ENCODE measurements around the gene FMOD.

The FMOD gene

DNA sequence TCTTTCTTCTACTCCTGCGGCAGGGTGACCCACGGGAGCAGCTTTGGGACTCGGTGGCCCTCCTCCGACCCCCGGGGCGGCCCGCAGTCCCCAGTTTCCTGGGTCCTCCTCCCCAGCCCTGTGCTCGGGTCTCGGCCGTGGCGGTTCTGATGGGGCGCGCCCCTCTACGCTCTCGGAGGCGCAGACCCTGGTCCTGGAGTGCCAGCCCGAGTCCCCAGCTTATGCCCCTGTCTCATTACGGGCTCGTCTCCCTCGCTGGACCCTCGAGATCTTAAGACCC is 45.2 kb downstream of the FMOD start:
- Histone ChIP-seq H3K27me3 (ENCODE audit: insufficient read depth, low read depth) (no peaks in the 10 kb centered on the region), H3K9ac (peak overlapping the region; percentile 87), H3K79me2 (ENCODE audit: insufficient read depth, low read depth) (peaks cover 67% of the 10 kb centered on the region), H3K4me2 (peak overlapping the region; percentile 100), H3K4me3 (IDR thresholded peaks at IDR 0.05; ENCODE audit: insufficient read depth, low read depth, low read length) (no peak overlapping the region), H3K4me1 (ENCODE audit: low read depth, poor library complexity, severe bottlenecking) (peaks cover 78% of the 10 kb centered on the region), H4K20me1 (ENCODE audit: insufficient read depth) (peaks cover 41% of the 10 kb centered on the region), H3K27ac (peak overlapping the region; percentile 60), H2AFZ (ENCODE audit: low read depth) (no peak overlapping the region), H3K36me3 (ENCODE audit: insufficient read depth) (peaks cover 30% of the 10 kb centered on the region; the same call in 1 of the 2 replicates)
- TF ChIP-seq, protein P1, sequence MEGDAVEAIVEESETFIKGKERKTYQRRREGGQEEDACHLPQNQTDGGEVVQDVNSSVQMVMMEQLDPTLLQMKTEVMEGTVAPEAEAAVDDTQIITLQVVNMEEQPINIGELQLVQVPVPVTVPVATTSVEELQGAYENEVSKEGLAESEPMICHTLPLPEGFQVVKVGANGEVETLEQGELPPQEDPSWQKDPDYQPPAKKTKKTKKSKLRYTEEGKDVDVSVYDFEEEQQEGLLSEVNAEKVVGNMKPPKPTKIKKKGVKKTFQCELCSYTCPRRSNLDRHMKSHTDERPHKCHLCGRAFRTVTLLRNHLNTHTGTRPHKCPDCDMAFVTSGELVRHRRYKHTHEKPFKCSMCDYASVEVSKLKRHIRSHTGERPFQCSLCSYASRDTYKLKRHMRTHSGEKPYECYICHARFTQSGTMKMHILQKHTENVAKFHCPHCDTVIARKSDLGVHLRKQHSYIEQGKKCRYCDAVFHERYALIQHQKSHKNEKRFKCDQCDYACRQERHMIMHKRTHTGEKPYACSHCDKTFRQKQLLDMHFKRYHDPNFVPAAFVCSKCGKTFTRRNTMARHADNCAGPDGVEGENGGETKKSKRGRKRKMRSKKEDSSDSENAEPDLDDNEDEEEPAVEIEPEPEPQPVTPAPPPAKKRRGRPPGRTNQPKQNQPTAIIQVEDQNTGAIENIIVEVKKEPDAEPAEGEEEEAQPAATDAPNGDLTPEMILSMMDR (conservative IDR thresholded peaks at IDR 0.05; ENCODE audit: low read depth, low read length), result no peak

DNA sequence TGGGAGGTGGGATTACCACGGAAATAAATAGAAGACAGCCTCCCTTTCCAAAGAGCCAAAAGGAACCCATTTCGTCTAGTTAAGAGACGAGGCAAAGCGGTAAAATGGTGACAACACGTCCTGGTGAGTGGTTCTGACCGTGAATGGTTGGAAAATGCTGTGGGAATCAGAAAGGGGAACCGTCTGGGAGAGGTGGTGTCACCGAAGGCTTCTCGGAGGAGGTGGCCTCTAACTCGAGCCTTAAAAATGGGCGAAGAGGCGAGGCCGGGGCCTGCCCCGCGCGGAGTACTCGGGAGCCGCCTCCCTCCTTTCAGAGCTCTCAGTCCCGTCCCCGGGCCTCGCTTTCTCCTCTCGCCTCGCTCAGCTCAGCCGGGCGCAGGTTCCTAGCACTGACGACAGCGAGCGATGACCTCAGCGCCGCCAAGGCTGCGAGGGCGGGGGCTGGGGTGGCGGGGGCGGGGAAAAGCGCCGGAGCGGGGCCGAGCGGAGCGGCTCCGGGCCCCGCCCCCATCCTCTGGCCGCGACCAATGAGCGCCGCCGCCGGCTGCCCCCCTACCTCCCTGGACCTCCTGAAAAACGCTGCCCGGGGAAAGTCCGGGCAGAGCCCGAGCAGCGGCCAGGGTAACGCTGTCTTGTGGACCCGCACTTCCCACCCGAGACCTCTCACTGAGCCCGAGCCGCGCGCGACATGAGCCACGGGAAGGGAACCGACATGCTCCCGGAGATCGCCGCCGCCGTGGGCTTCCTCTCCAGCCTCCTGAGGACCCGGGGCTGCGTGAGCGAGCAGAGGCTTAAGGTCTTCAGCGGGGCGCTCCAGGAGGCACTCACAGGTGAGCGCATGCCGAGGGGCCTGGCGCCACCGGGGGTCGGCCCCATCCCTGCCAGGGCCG is 45.8 kb downstream of the FMOD start, which contains the start of gene BTG2:
Gene BTG2, plus strand, starts transcription at position 601 of the 890 bp plus-strand sequence. Its CDS starts 88 bp downstream, at position 689.
- Histone ChIP-seq H3K4me3 (IDR thresholded peaks at IDR 0.05; ENCODE audit: insufficient read depth, low read depth, low read length) (peak within 1 kb of the TSS; percentile 53), H4K20me1 (ENCODE audit: insufficient read depth) (peaks cover 41% of the 10 kb centered on the region), H2AFZ (ENCODE audit: low read depth) (peak within 1 kb of the TSS; percentile 51), H3K4me1 (ENCODE audit: low read depth, poor library complexity, severe bottlenecking) (peaks cover 78% of the 10 kb centered on the region), H3K27ac (peak within 1 kb of the TSS; percentile 86), H3K36me3 (ENCODE audit: insufficient read depth) (peaks cover 30% of the 10 kb centered on the region; the same call in 1 of the 2 replicates), H3K9ac (peak within 1 kb of the TSS; percentile 87), H3K79me2 (ENCODE audit: insufficient read depth, low read depth) (peaks cover 63% of the 10 kb centered on the region), H3K27me3 (ENCODE audit: insufficient read depth, low read depth) (no peaks in the 10 kb centered on the region), H3K4me2 (peak within 1 kb of the TSS; percentile 100)
- TF ChIP-seq, protein P1 (conservative IDR thresholded peaks at IDR 0.05; ENCODE audit: low read depth, low read length), result no peak

DNA sequence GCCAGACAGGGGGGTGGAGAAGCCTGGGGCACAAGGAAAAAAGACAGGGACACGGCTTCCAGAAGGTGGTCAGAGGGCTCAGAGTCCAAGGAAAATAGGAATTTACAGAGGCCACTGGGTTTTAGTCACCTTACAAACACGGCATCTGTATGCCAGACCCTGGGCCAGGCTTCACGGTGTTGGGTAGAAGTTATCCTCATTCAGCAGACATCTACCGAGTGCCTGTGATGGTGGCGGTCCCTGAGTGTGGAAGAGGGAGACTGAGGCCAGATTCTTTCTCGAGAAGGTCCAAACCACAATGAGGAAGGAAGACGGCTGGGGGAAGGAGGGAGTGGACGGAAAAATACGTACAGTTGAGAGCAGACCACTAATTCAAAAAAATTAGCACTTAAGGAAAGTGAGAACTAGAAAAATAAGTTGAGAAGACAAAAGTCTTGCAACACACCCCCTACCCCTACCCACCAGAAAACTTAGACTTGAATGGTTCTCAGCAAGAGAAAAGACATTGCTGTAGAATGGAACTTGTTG is 46.5 kb downstream of the FMOD start:
- TF ChIP-seq, protein P1 (conservative IDR thresholded peaks at IDR 0.05; ENCODE audit: low read depth, low read length), result no peak
- peaks cover 37% of the 10 kb centered on the region for H4K20me1 ChIP-seq (ENCODE audit: insufficient read depth)
- peak overlapping the region; percentile 53 for H3K4me3 ChIP-seq (IDR thresholded peaks at IDR 0.05; ENCODE audit: insufficient read depth, low read depth, low read length)
- H3K36me3 ChIP-seq (ENCODE audit: insufficient read depth), result peaks cover 23% of the 10 kb centered on the region; the same call in 1 of the 2 replicates
- peak overlapping the region; percentile 97 for H3K4me2 ChIP-seq
- peak overlapping the region; percentile 86 for H3K27ac ChIP-seq
- peaks cover 56% of the 10 kb centered on the region for H3K79me2 ChIP-seq (ENCODE audit: insufficient read depth, low read depth)
- H2AFZ ChIP-seq (ENCODE audit: low read depth), result peak overlapping the region; percentile 51
- H3K27me3 ChIP-seq (ENCODE audit: insufficient read depth, low read depth), result no peaks in the 10 kb centered on the region
- H3K4me1 ChIP-seq (ENCODE audit: low read depth, poor library complexity, severe bottlenecking), result peaks cover 78% of the 10 kb centered on the region
- H3K9ac ChIP-seq, result peak overlapping the region; percentile 87

DNA sequence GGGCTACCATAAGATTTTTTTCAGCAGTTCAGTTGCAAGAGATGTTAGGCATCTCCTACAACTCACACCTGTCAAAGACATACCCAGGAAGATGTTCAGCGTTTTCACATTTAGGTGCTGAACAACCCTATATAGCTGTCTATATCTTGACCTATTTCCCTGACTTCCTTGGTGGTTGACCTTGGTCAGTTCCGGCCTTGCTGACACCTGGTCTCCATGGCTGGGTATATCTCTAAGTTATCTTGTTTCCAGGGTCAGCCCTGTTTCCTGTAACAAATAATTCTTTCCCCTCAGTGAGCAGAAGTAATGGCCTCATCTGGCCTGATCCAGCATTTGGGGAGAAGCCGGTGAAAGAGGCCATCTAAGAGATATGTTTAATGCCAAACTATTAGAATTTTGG is 48.0 kb downstream of the FMOD start:
- Histone ChIP-seq H3K27me3 (ENCODE audit: insufficient read depth, low read depth) (no peaks in the 10 kb centered on the region), H3K4me3 (IDR thresholded peaks at IDR 0.05; ENCODE audit: insufficient read depth, low read depth, low read length) (no peak overlapping the region), H3K9ac (no peak overlapping the region), H3K4me1 (ENCODE audit: low read depth, poor library complexity, severe bottlenecking) (peaks cover 78% of the 10 kb centered on the region), H2AFZ (ENCODE audit: low read depth) (no peak overlapping the region), H3K79me2 (ENCODE audit: insufficient read depth, low read depth) (peaks cover 41% of the 10 kb centered on the region), H4K20me1 (ENCODE audit: insufficient read depth) (peaks cover 22% of the 10 kb centered on the region), H3K36me3 (ENCODE audit: insufficient read depth) (peaks cover 13% of the 10 kb centered on the region; the same call in 1 of the 2 replicates), H3K4me2 (peak overlapping the region; percentile 97), H3K27ac (peak overlapping the region; percentile 3; the same call in 1 of the 2 replicates)
- TF ChIP-seq, protein P1 (conservative IDR thresholded peaks at IDR 0.05; ENCODE audit: low read depth, low read length), result no peak

Data from KMS-11 (cell line).